ENCODE measurements around the gene APPL2.

APPL2 gene

DNA sequence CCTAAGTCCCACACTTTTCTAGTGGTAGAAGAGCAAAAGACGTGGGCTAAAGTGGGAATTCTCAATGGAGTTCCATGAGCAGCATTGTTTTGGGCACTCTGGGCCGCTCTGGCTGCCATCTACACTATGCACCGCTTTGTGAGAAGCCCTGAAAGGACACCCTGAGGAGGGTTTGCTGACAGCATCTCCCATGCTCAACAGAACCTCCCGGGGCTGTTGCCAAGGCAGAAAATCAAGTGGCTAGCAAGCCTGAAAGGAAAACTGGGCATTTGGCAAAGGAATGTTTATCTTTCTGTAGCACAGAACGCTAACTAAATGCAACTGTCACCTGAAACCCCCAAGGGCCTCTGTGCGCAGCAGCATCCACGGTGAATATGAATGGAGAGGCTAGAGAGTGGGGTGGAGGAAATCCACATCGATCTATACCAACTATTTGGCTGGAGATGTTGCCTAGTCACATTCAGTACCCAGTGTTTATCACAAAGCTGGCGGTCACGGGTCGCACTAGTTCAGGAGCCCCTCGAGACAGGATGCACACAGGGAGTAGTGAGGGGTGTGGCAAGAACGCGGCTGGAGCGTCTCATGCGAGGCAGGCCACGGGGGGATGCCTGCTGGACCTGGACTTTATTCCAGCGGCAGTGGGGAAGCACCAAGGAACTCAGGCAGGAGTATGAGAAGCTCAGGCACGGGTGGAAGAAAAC lies 14.2 kb downstream of the APPL2 start:
- DNase-seq = no peak

DNA sequence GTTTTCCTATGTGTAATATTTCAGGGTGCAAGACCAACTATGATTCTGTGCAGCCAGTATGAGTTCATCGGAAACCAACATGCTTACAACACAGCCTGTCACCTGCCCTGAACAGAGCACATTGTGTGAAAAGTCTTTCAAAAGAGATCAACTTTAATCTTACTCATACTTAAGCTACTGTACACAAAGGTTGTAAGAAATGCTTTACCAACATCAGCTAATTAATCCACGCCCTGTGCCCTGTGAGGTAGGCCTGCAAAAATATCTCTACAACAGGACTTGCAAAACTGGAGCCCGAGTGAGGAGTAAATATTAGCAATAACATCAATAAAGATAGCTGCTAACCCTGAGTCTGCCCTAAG lies 15.1 kb downstream of the APPL2 start:
- DNase-seq = no peak

DNA sequence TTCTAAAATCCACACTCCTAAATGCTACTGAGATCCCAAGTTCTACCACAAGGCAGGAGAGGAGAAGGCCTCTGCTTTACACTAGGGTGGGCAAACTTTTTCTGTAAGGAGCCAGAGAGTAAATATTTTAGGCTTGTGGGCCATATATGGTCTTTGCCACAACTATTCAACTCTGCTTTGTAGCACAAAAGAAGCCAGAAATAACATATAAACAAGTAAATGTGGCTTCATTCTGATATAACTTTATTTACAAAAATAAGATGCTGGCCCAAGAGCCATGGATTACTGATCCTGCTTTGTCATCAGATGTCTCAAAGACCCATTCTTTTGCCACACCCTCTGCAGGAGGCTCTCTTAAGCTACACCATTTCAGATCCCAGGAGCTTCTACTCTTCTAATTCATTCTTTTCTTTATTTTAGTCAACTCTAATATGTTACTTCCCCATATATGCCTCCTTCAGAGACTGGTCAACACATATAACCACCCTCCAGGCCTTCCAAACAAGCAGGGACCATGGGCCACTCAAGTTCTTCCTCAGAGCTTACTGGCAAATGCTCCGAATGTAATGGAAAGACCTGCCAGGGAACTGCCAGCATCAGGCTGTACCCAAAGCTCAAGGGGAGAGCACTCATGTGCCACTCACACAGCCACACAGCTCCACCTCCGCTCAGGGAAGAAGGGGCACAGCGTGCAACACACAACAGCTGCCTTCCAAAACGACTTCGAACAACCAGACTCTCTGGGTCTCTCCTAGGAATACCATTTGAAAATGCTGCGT lies 15.6 kb downstream of the APPL2 start:
- DNase-seq = no peak

DNA sequence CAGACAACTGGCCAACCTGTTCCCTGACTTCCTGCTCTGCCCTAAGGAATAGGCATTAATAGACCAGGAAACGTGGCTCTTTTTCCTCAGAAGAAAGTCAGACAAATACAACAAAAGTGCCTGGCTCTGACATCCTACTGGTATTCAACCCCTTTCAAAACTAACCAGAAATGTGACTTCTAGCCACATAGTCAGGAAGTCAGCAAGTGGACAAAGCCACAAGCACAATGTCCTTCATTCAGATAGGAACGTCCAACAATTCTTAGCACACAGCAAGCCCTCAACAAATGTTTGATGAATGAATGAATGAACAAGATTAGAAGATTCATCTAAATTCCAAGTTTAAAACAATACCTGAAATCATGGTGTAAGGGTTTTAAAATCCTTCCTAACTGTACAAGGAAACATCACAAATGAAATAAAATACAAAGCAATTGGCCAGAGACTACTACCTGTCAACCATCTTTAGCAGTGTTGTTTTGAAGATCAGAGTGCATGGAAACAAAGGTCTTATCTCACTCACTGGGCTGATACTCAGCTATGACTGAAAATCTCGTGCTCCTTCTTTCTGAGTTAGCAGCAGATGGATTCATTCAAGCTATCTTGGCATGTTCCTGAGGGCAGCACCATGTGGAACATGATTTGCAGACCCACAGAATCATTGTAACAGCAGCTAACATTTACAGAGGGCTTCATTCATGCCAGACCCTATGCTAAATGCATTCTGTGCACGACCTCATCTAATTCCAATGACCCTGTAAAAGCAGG lies 16.5 kb downstream of the APPL2 start:
- no peak for DNase-seq

DNA sequence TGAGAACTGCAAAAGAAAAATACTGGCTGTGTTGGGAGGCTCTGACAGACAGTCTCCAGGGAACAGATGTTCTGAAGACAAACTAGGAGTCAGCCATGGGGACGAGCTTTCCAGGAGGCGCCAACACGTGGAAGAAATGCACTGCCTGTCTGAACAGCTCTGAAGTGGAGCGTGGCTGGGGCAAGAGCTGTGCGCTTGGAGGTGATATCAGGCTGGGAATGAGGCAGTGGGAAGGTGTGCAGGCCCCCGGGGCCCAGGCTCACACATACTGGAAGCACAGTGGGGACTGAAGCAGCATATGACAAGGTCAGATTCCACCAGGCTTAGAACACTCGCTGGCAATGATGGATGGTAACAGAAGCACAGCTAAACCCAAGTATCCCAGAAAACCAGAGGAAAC lies 17.5 kb downstream of the APPL2 start:
- no peak for DNase-seq

DNA sequence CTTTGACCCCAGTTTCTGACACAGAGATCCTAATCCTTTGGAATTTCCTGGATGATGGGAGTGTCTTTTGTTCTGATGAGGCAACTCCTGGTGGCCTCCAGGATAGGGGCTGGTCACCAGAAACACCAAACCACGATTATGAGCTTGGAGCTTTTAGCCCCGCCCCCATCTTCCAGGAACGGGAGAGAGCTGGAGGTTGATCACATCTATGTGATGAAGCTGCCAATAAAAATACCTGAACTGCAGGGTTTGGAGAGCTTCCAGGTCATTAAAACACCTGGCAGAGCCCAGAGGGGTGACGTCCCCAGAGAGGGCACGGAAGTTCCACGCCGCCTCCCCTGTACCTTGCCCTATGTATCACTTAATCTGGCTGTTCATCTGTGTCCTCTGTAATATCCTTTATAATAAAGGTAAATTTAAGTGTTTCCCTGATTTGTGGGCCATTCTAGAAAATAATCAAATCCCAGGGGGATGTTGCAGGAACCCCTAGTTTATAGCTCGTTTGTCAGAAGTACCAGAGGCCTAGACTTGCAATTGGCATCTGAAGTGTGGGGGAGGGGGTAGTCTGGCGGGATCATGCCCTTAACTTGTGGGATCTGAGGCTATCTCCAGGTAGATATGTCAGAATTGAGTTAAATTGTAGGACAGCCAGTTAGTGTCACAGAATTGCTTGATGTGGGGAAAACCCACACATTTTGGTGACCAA lies 21.2 kb downstream of the APPL2 start:
- DNase-seq = no peak

DNA sequence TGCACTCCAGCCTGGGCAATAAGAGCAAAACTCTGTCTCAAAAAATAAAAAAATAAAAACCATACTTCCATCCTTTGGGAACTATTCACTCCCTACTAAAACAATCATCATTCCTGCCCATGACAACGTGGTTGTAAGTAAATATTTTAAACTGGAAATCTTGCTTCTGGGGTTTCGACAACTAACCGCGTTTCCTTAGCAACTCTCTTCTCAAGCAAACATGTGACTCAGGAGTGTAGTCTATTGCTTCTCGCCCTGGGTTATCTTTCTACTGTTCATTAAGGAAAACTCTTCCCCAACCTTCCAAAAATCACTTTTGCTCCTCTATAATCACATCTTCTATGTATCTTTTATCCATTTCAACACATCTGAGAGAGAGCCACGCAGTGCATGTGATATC lies 21.8 kb downstream of the APPL2 start:
- no peak for DNase-seq

DNA sequence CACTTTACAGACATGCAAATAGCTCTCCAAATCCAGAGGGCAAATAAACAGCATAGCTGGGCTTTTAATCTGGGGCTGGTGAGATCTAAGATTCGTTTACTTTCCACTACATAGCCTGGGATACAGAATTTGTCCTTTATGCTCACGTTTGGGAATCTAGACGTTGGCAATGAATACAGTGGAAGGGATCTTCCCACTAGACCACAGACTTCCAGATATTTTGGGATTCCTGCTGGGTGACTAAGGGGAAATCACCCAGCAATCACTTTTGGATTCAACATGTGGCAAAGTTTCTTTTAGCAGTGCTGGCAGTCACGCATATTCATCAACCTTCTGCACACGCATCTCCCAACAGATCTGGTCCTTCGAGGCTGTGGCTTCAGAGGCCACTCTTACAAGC lies 23.5 kb downstream of the APPL2 start:
- DNase-seq = no peak

DNA sequence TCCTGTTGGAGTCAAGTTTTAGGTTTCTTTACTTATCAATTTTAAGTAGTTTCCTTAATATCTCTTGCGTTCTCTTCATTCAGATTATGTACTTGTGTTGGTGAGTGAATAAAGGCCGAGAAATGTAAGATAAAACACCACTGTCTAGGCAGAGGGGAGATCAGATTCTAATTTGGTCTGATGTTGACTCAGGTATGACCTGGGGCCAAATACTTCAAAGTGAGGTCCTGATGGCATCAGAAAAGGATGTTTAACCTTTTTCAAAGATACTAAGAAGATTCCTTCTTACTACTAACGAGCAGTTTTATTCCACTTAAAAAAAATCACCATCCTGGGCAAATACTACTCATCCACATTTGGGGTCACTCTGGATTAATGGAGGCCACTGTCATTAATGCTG lies 26.9 kb downstream of the APPL2 start:
- DNase-seq = no peak

DNA sequence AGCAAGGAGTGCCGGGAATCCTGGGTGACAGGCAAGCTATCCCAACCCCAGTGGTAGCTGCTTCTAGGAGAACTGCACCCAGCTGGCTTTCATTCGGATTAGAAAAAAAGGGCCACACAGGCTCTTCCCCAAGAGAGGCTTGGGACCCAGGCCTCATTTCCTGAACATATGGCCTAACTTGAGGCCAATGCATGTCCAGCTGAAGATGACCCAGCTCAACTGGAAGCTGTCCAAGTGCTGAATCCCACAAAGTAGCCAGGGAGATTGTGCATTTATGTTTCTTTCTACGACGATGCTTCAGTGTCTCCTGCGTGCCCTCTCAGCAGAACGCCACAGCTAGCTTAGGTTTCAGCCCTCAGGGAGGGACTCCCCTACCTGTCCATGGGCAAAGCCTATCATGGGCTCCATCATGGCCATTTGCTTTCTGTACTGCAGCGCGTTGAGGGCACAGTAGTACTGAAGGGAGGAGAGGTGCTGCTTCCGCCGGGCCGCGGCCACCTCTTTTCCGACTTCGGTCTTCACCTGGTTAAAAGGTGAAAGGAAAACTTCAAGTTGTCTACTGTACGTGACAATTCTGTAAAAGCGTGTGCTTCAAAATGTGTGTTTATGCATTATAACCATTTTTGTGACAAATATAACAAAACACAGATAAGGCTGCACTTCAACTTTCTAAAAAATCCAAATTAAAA lies 29.1 kb downstream of the APPL2 start:
- DNase-seq = no peak

DNA sequence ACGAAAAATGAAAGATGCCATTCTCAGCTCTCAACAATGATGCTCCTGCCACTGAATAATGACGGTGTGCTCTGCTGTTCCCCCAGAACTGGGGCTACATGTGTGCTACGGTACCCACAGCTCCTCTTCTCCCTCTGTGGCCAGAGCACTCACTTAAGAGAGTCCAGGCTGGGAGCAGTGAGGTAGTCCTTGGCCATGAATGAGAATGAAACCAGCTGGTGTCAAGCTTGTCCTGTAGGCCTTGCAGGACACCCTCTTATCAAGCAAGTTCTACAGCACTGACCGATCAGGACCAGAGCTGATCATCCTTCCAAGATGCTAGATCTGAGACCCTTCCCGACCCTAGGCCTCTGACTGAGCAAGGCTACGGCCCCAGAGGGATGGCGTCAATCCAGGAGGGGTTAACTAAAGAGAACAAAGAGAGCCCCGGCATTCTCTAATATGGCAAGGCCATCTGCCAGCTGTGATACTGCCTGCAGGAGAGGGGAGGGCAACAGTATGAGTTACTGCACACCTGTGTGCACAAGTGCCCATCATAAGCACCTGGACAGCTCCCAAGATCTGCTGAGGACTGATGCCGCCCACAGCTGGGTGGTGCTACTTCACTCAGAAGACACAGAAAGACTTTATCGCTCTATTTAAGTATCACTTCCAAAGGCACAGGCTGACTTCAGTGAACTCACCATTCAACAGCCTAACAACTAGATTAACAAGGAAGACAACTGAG lies 30.5 kb downstream of the APPL2 start:
- no peak for DNase-seq

DNA sequence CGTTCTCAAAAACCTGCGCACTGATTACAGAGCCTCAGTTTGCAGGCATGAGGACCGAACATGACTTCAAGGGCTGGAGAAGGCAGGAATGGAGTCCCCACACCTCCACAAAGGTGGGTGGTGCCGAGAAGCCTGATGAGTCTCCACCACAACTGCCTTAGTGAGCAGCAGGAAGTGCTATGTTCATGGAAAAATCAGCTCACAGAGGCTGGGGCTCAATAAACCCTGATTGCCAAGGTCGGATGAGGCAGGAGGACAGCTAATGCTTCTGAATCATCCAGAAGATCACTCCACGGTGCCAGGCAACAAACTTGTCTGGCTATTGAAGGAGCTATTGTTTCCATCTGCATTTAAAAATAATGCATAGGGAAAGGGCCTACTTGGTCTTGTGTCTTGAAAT lies 31.1 kb downstream of the APPL2 start:
- no peak for DNase-seq

DNA sequence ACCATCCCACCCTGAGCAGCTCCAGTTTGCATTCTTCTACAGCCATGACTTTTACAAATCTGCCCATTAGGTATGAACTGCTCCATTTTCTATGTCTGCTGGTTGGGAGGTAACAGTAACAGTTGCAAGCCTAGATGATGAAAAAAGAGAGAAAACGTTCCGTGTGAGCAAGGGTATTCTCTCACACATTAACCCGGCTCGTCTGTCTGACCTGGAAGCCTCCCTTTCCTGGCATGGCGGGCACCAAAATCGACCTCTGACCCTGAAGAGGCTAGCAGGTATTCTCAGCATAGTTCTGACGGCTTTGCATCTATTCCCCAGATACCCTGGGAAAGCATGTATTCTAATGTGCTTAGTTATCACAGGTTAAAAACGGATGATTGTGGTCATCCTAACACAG lies 31.8 kb downstream of the APPL2 start:
- DNase-seq = no peak

DNA sequence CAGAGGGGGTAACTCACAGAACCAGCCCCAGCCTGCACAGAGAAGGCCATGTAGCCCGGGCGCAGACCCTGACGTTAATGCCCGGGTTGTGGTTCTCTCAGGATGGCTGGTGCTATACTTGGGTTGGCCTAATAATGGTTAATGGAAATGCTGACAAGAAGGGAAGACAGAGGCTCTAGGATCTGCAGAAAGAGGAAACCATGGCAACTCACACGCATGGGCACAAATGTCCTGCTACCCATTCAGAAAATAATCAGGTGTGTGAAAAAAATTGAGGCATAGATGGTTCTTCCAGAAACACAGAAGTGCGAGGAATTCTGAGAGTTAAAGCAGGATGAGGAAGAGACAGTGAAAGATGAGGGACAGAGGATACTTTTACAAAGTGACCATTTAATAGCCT lies 33.8 kb downstream of the APPL2 start:
- no peak for DNase-seq

DNA sequence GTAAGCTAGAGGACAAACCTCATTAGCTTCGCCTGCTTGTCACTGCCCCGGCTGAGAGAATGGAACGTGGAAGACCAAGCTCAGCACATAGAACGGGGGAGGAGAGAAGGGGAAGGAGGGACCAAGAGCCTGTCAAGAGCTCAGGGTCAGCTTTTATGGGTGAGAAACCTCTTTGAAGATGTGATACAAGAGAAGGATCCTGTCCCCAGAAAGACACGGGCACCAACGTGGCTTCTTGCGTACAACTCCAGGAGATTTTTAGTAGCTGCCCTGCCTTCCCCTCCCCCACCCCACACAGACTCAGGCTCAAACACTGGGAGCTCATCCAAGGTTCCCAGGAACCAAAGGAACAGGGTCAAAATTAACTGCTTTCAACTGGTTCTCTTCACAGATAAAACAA lies 34.7 kb downstream of the APPL2 start:
- DNase-seq = no peak

DNA sequence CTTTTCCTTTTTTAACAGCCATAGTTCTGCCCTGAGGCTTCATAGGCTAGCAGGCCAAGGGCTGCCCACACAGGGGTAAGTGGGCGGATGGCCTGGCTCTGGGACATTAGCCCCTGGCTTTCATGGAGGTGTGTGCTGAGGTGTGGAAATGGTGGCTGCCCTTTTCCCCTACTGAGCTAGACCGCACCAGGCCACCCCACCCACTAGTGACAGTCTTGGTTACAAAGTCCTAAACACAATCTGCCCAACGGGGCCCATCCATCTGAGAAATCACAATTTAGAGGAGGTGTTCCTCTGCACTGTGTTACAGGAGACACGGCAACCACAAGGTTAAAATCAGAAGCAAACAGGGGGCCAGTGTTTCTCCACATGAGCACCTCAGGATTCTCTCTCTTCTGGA lies 35.6 kb downstream of the APPL2 start:
- DNase-seq = no peak

DNA sequence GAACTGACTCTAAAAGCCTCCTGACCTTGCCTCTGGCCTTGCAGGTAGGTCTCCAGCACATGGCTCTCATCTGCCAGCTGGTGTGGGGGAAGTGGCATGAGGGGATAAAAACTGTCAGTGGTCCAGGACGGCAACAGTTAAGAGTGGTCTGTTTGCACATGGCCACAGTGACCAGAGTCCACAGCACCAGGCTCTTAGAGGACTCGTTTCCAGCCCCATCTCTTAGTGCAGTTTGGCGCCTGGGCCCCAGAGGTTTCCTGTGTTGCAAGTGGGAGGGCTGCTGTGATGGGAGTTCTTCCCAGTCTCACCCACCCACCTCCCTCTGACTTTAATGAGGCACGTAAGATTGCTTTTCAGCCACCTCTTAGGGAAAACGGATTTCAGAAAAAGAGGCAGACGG lies 37.0 kb downstream of the APPL2 start:
- DNase-seq = no peak

DNA sequence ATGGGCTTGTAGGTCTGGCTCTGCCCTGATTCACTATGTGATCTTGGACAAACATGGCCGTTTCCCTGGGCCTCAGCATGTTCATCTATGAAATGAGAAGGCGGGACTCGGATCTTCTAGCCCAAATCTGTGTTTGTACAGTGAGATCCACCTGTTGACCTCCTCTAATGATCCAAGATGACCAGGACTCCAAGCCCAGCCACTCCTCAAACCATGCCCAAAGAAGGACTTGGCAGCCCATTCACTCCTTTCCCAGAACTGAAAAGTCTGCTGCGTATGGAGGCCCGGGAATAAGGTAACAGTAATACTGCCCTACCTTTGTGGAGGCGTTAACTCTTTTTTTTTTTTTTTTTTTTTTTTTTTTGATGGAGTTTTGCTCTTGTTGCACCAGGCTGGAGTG lies 39.9 kb downstream of the APPL2 start:
- no peak for DNase-seq

DNA sequence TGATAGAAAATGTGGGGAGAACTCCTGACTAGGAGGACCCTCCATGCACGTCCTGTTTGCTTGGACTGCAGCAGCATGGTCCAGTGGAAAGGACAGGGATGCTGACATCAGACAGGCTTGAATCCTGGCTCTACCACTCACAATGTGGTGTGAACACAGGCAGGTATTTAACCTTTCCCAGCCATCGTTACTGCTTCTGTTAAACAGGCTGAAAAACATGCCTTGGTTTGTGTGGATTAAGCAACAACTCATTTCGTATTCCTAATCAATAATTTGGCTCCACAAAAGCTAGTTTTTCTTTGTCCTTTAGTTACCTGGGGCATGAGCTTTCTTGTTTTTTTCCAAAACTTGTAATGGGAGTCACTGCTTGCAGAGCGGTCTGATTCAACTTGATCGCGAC lies 41.0 kb downstream of the APPL2 start:
- DNase-seq = no peak

DNA sequence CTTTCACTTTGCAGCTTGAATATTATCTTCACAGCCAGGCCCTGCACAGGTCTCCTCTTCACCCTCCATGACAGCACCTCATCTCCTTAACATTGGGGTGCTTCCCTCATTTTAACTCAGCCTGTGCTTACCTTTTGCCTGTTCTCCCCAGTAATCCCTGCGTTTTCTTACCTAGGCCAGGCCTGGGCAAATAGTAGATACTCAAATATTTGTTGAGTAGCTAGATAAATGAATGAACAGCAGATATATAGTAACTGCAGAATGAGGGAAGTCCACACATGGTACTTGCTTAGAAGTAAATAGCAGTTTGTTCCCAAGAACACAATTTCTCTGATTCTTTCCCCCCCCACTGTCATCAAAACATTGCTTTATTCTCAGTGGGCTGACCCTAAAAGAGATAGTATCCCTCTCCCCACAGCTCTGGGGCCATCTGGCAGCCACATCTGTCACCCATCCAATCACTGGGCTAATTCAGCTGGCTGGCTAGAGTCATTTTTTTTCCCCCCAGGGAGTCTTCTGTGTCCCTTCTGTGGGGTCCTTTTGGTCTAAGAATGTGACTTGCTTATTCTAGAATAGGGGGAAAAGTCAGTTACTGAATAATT lies 43.2 kb downstream of the APPL2 start:
- DNase-seq = no peak

DNA sequence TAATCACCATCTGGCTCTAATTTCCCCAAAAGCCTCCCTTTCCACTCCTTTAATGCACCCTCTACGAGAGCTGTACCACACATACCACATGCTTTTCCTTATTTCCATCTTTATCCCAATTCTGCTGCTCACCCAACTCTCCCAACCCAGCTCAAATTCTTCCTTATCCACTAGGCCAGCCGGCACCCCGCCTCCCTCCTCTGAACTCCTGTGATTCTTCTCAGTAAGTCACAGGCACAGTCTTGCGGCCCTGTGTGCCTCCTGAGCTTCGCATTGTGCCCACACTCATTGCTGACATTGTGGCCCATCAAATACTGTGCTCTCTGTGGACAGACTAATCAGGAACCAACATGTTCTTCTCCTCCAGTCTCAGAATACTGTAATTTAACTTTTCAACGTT lies 45.4 kb downstream of the APPL2 start:
- no peak for DNase-seq

DNA sequence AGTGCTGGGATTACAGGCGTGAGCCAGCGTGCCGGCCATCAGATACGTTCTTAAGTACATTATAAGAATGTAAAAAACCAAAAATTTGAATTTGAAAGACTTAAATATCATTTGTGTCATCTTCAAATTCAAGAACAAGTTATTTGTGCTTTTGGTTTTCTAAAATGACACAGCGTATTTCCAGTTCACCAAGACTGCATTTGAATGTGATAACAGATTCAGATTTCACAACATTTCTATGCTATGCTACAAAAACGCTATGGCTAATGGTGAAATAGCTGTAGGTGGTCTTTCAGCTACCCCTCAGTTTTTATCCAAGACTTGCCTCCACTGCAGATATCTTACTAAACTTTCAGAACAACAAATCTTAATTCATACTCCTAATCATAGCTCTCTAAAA lies 46.7 kb downstream of the APPL2 start:
- DNase-seq = no peak

Data from suppressor macrophage (primary cell).